Adrenal gland (tissue), 5 donors: ENCODE data around the gene PRR35.

Experiments
- POLR2A ChIP-seq, 2 donors: fragments of 450-650 bp; IDR thresholded peaks; one replicate each; pipeline ENCODE4 v1.6.1; 2017; ENCODE audit warnings: antibody characterized with exemption in 2 of 2, mild to moderate bottlenecking in 2 of 2, moderate library complexity in 1 of 2
- TF ChIP-seq, protein P1 (sequence below), 6 experiments: fragments of 450-650 bp in 4 of 6; fragments of 200-600 bp in 2 of 6; sonication (generic) in 1 of 6; IDR thresholded peaks; 1 replicate in 5 of 6; 2 replicates in 1 of 6; pipeline versions ENCODE4 v1.5.1 to v1.8.0; 2016 to 2021; ENCODE audit warnings: antibody characterized with exemption in 6 of 6, mild to moderate bottlenecking in 2 of 6, moderate library complexity in 1 of 6
- donor health status: DM: no; HTN: no; CAD: no.

GRCh38 chr16:582614-583331 lies 22.6 kb downstream of the PRR35 start:
- no peak for TF ChIP-seq POLR2A (IDR thresholded peaks at IDR 0.05)
- TF ChIP-seq, protein P1, sequence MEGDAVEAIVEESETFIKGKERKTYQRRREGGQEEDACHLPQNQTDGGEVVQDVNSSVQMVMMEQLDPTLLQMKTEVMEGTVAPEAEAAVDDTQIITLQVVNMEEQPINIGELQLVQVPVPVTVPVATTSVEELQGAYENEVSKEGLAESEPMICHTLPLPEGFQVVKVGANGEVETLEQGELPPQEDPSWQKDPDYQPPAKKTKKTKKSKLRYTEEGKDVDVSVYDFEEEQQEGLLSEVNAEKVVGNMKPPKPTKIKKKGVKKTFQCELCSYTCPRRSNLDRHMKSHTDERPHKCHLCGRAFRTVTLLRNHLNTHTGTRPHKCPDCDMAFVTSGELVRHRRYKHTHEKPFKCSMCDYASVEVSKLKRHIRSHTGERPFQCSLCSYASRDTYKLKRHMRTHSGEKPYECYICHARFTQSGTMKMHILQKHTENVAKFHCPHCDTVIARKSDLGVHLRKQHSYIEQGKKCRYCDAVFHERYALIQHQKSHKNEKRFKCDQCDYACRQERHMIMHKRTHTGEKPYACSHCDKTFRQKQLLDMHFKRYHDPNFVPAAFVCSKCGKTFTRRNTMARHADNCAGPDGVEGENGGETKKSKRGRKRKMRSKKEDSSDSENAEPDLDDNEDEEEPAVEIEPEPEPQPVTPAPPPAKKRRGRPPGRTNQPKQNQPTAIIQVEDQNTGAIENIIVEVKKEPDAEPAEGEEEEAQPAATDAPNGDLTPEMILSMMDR (IDR thresholded peaks at IDR 0.05), result peak in 1 of 6 experiments; percentile 22
